Measurements from ENCODE around the gene JPT1. TPM values are rescaled to one million over a fixed set of nuclear protein-coding genes. Genes with fewer than 3 reads are reported as not detected.

Gene JPT1
- polyA plus RNA-seq, 1 of the 3 experiments (the other 2 are of a cell fraction): 490 TPM

Small RNAs within 50 kb of the gene (small RNA-seq; reads per million reads assigned to genes)
- 0 reads per million in 7 experiments for gene RF00019

Other genes starting within 250 kb of the JPT1 start
- 0.06 TPM in 1 of 2 replicates, not detected in the other for gene USH1G, start 231.3 kb downstream of the JPT1 start, polyA plus RNA-seq (2012; rRNA removed)
- gene OTOP2, start 230.2 kb downstream of the JPT1 start, polyA plus RNA-seq (2012; rRNA removed): not detected in 2 replicates
- not detected in 2 replicates for gene OTOP3, start 218.6 kb downstream of the JPT1 start, polyA plus RNA-seq (2012; rRNA removed)
- 2.5 and 2.9 TPM in 2 replicates for gene HID1, start 181.8 kb downstream of the JPT1 start, polyA plus RNA-seq (2012; rRNA removed)
- gene CDR2L, start 166.9 kb downstream of the JPT1 start, polyA plus RNA-seq (2012; rRNA removed): 18.6 and 21.2 TPM in 2 replicates
- 87.3 and 89.2 TPM in 2 replicates for gene MRPL58, start 141.8 kb downstream of the JPT1 start, polyA plus RNA-seq (2012; rRNA removed)
- gene ATP5PD, start 107.5 kb downstream of the JPT1 start, polyA plus RNA-seq (2012; rRNA removed): 354 and 454 TPM in 2 replicates
- gene KCTD2, start 107.3 kb downstream of the JPT1 start, polyA plus RNA-seq (2012; rRNA removed): 27.5 and 34.2 TPM in 2 replicates
- gene SLC16A5, start 66.6 kb downstream of the JPT1 start, polyA plus RNA-seq (2012; rRNA removed): 0.03 and 0.06 TPM in 2 replicates
- 7.3 and 10.8 TPM in 2 replicates for gene ARMC7, start 44.5 kb downstream of the JPT1 start, polyA plus RNA-seq (2012; rRNA removed)
- gene NT5C, start 22.8 kb downstream of the JPT1 start, polyA plus RNA-seq (2012; rRNA removed): 111 and 114 TPM in 2 replicates
- gene SUMO2, start 28.4 kb upstream of the JPT1 start, polyA plus RNA-seq (2012; rRNA removed): 85.5 and 114 TPM in 2 replicates
- gene NUP85, start 51.2 kb upstream of the JPT1 start, polyA plus RNA-seq (2012; rRNA removed): 80.5 and 99.8 TPM in 2 replicates
- 42.5 and 43.7 TPM in 2 replicates for gene GGA3, start 107.1 kb upstream of the JPT1 start, polyA plus RNA-seq (2012; rRNA removed)
- 82.8 and 90.4 TPM in 2 replicates for gene MRPS7, start 107.4 kb upstream of the JPT1 start, polyA plus RNA-seq (2012; rRNA removed)
- 65.4 and 70.0 TPM in 2 replicates for gene MIF4GD, start 116.7 kb upstream of the JPT1 start, polyA plus RNA-seq (2012; rRNA removed)
- 11.7 and 13.2 TPM in 2 replicates for gene SLC25A19, start 134.9 kb upstream of the JPT1 start, polyA plus RNA-seq (2012; rRNA removed)